Measurements from ENCODE around the gene CCM2L. TPM values are rescaled to one million over a fixed set of nuclear protein-coding genes. Genes with fewer than 3 reads are reported as not detected.

CCM2L gene
- polyA plus RNA-seq, 1 experiment: not detected

GRCh38 chr20:32010666-32011065 lies 428 bp downstream of the CCM2L start:
- no peak for TF ChIP-seq CTCF (IDR thresholded peaks at IDR 0.05; ENCODE audit: insufficient read depth, low read depth, low read length)
- H3K36me3 ChIP-seq (ENCODE audit: control insufficient read depth, insufficient read depth, low read length): no peaks in the 10 kb centered on the region
- H3K27me3 ChIP-seq (ENCODE audit: control insufficient read depth, insufficient read depth, low read length): peaks cover 16% of the 10 kb centered on the region
- H3K4me3 ChIP-seq (ENCODE audit: low read depth, low read length): no peak overlapping the region
- ChIA-PET CTCF (interaction anchor here (1.2 kb wide), 1 partner anchor 22 kb away, joined by 3 read pairs; no protein-coding TSS in a partner anchor), POLR2A (no interaction called here)
- no peak for DNase-seq (ENCODE audit: low read depth)

GRCh38 chr20:32012159-32012688 lies 2.0 kb downstream of the CCM2L start:
- Histone ChIP-seq H3K27me3 (ENCODE audit: control insufficient read depth, insufficient read depth, low read length) (peaks cover 16% of the 10 kb centered on the region), H3K36me3 (ENCODE audit: control insufficient read depth, insufficient read depth, low read length) (no peaks in the 10 kb centered on the region), H3K4me3 (ENCODE audit: low read depth, low read length) (no peak overlapping the region)
- TF ChIP-seq CTCF (IDR thresholded peaks at IDR 0.05; ENCODE audit: insufficient read depth, low read depth, low read length): no peak
- CTCF ChIA-PET: interaction anchor here (1.1 to 2.8 kb wide), 4 partner anchors 11 to 23 kb away, joined by 3 to 9 read pairs (median 4); no protein-coding TSS in a partner anchor
- POLR2A ChIA-PET: no interaction called here
- no peak for DNase-seq (ENCODE audit: low read depth)

- peaks cover 23% of the 10 kb centered on the region for H3K27me3 ChIP-seq (ENCODE audit: control insufficient read depth, insufficient read depth, low read length)
- ChIA-PET CTCF (interaction anchor here (1.1 to 2.8 kb wide), 2 partner anchors 12 to 22 kb away, joined by 3 to 9 read pairs; no protein-coding TSS in a partner anchor), POLR2A (no interaction called here)
- DNase-seq (ENCODE audit: low read depth): no peak
- TF ChIP-seq CTCF (IDR thresholded peaks at IDR 0.05; ENCODE audit: insufficient read depth, low read depth, low read length): no peak
- no peaks in the 10 kb centered on the region for H3K36me3 ChIP-seq (ENCODE audit: control insufficient read depth, insufficient read depth, low read length)
- H3K4me3 ChIP-seq (ENCODE audit: low read depth, low read length): no peak overlapping the region
Measured at GRCh38 chr20:32013326-32013725, 3.1 kb downstream of the CCM2L start.

- Histone ChIP-seq H3K36me3 (ENCODE audit: control insufficient read depth, insufficient read depth, low read length) (no peaks in the 10 kb centered on the region), H3K4me3 (ENCODE audit: low read depth, low read length) (no peak overlapping the region), H3K27me3 (ENCODE audit: control insufficient read depth, insufficient read depth, low read length) (peaks cover 32% of the 10 kb centered on the region)
- no peak for DNase-seq (ENCODE audit: low read depth)
- ChIA-PET CTCF (interaction anchor here (0.9 to 2.4 kb wide), 5 partner anchors 10 to 165 kb away, joined by 3 to 18 read pairs (median 3); no protein-coding TSS in a partner anchor), POLR2A (no interaction called here)
- TF ChIP-seq CTCF (IDR thresholded peaks at IDR 0.05; ENCODE audit: insufficient read depth, low read depth, low read length): no peak
Measured at GRCh38 chr20:32017711-32018251, 7.5 kb downstream of the CCM2L start.

GRCh38 chr20:32018269-32019155 lies 8.3 kb downstream of the CCM2L start:
- no peak for TF ChIP-seq CTCF (IDR thresholded peaks at IDR 0.05; ENCODE audit: insufficient read depth, low read depth, low read length)
- Histone ChIP-seq H3K36me3 (ENCODE audit: control insufficient read depth, insufficient read depth, low read length) (no peaks in the 10 kb centered on the region), H3K27me3 (ENCODE audit: control insufficient read depth, insufficient read depth, low read length) (peaks cover 32% of the 10 kb centered on the region), H3K4me3 (ENCODE audit: low read depth, low read length) (peak overlapping the region; percentile 28)
- no peak for DNase-seq (ENCODE audit: low read depth)
- ChIA-PET POLR2A (no interaction called here), CTCF (interaction anchor here (0.7 to 5.2 kb wide), 6 partner anchors 11 to 252 kb away, joined by 3 to 40 read pairs (median 8); no protein-coding TSS in a partner anchor)
